ENCODE results near the gene ZNF487. TPM values are rescaled to one million over a fixed set of nuclear protein-coding genes. Genes with fewer than 3 reads are reported as not detected.

Gene ZNF487
- total RNA-seq, 1 donor from 2014 or later, result 6.1 TPM

- intact Hi-C loops (cut with micrococcal nuclease), result no loop called here
Measured at GRCh38 chr10:43482319-43483078, 45.6 kb downstream of the ZNF487 start.

DNA sequence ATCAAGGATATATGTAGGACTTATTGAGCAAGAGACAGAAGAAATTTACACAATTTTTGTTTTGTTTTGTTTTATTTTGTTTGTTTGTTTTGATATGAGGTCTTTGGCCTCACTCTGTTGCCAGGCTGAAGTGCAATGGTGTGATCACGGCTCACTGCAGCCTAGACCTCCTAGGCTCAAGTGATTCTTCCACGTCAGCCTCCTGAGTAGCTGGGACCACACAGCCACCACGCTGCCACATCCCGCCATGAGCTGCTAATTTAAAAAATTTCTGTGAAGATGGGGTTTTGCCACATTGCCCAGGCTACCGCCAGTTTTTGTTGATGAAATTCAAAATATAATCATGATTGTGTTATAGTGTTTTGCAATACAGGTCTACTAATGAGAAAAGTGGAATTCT lies 54.9 kb downstream of the ZNF487 start:
- intact Hi-C loops (cut with micrococcal nuclease), result no loop called here

- intact Hi-C loops (cut with micrococcal nuclease), result no loop called here
Measured at GRCh38 chr10:43502931-43503330, 66.0 kb downstream of the ZNF487 start.

- intact Hi-C loops (cut with micrococcal nuclease), result no loop called here
Measured at GRCh38 chr10:43524434-43525247, 87.7 kb downstream of the ZNF487 start.

Other genes with a start within 250 kb of the ZNF487 start
- 1.4 and 1.5 TPM in 2 replicates for gene RASGEF1A, start 170.0 kb upstream of the ZNF487 start, total RNA-seq
- gene FXYD4, start 65.5 kb upstream of the ZNF487 start, total RNA-seq, result 0.30 TPM in 1 of 2 replicates, not detected in the other
- 512 and 531 TPM in 2 replicates for gene HNRNPF, start 27.9 kb upstream of the ZNF487 start, total RNA-seq
- 1.9 and 2.9 TPM in 2 replicates for gene ZNF239, start 137.5 kb downstream of the ZNF487 start, total RNA-seq
- 5.1 and 5.2 TPM in 2 replicates for gene ZNF485, start 169.3 kb downstream of the ZNF487 start, total RNA-seq
- gene ZNF32, start 211.8 kb downstream of the ZNF487 start, total RNA-seq, result 17.2 and 18.0 TPM in 2 replicates

Measured in T-helper 2 cell treated with Interferon-gamma antibody and Interleukin-4, amounts not matched to agents 100 ng/mL and 5 ng/mL, for 36 hours (primary cell).